HG03025 (cell line): ENCODE measurements around the gene PPM1E.
"Not testable (repeated sequence)": the region's sequence is repeated elsewhere in the genome, so short reads cannot be mapped to it uniquely, and the experiment has no call there.

ENCODE experiments used
- ATAC-seq: cut with Tn5 transposase; IDR thresholded peaks from one replicate; pipeline ENCODE4 v1.9.1; 2021; ENCODE audit warnings: mild to moderate bottlenecking, moderate library complexity; ENCODE audit not compliant: unreplicated experiment, low FRiP score

PPM1E gene

GRCh38 chr17:58837699-58838098, 82.0 kb downstream of the PPM1E start:
- ATAC-seq, result no peak

DNA sequence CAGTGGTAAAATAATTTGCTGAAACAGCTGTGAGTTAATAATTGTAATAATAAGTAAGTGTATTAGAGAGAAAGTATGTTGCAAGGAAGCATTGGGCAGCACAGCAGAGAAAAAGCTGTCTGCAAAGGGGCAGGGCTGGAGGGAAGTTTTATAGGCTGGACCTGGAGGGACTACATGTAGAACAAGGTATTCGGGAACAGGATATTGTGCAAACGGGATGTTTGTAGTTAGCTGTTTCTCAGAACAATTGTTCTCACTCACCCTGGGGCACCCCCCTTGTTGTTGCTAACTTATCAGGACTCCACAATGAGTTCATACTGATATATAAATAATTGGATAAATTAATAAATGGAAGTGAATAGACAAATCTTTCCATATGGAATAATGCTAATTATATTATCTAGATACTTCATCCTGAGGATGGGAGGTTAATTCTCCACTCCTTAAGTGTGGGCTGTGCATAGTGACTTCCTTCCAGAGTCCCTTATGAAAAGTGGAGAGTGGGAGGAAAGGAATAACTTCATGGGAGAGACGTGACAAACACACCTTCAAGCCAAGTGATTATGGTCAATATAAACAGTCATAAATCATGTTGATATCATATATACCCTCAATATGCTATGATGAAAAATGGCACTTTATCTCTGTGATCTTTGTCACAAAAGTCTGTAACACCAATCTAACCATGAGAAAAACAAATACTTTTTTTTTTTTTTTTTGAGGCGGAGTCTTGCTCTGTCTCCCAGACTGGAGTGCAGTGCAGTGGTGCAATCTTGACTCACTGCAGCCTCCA, 85.4 kb downstream of the PPM1E start:
- ATAC-seq, result no peak

DNA sequence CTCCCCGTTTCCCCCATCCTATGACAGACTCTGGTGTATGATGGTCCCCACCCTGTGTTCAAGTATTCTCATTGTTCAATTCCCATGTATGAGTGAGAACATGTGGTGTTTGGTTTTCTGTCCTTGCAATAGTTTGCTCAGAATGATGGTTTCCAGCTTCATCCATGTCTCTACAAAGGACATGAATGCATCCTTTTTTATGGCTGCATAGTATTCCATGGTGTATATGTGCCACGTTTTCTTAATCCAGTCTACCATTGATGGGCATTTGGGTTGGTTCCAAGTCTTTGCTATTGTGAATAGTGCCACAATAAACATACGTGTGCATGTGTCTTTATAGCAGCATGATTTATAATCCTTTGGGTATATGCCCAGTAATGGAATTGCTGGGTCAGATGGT, 90.8 kb downstream of the PPM1E start:
- not testable (repeated sequence) for ATAC-seq

DNA sequence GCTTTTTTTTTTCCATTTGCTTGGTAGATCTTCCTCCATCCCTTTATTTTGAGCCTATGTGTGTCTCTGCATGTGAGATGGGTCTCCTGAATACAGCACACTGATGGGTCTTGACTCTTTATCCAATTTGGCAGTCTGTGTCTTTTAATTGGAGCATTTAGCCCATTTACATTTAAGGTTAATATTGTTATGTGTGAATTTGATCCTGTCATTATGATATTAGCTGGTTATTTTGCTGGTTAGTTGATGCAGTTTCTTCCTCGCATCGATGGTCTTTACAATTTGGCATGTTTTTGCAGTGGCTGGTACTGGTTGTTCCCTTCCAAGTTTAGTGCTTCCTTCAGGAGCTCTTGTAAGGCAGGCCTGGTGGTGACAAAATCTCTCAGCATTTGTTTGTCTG, 94.5 kb downstream of the PPM1E start:
- not testable (repeated sequence) for ATAC-seq

DNA sequence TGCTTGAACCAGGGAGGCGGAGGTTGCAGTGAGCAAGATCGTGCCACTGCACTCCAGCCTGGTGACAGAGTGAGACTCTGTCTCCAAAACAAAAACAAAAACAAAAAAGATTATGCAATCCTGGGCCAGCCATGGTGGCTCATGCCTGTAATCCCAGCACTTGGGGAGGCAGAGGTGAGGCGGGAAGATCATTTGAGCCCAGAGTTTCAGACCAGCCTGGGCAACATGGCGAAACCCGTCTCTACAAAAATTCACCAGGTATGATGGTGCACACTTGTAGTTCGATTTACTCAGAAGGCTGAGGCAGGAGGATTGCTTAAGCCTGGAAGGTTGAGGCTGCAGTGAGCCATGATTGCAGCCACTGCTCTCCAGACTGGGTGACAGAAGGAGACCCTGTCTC, 109.6 kb downstream of the PPM1E start:
- ATAC-seq, result no peak

DNA sequence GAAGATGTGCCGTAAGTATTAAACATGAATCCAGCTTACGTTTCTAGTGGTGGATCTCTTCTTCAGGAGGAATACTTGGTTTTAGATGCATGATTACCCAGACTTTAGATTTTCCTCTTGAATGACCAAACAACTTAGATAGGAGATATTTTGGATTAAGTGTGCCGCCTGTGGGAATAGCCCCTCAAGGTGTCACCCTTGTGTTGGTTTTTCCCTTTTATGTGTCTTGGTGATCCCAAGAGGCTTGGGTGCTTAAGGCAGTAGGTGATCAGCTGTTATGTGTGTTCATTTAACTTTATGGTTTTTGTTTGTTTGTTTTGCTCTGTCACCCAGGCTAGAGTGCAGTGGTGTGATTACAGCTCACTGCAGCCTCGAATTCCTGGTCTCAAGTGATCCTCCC, 115.1 kb downstream of the PPM1E start:
- ATAC-seq, result no peak

DNA sequence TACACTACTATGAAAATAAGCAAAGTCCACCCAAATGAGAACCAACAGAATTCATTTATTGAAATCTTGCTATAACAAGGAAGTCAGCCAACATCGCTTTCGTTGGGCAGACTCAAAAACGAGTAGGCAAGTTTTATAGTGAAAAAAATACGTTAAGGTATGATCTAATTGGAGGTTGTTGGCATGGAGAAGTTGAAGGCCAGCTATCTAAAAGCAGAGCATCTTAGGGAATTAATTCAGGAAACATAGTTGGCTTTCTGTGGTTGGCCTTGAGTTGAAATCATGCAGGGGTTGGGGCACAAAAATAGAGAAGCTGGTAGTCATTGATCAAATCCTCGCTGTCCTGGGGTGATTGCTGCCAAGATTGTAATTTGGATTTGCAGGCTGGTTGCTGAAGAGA, 118.3 kb downstream of the PPM1E start:
- no peak for ATAC-seq

- ATAC-seq, result no peak
Measured at GRCh38 chr17:58875261-58875660, 119.6 kb downstream of the PPM1E start.

DNA sequence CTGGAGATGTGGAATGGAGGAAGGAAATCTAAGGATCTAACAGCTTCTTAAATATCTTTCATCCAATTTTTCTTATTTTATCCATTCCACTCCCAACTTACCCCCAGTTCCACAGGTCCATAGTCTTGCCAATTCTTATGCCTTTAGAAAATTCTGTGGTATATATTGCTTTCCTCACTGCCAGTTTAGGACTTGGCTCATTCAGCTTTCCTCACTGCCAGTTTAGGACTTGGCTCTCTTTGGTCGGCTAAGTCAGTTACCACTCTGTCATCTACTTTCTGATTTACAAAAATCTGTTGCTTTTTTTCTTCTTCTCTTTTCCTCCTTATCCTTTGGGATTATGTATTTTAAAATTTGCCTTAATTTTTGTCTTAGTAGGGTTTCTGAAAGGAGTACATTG, 128.5 kb downstream of the PPM1E start:
- ATAC-seq, result no peak

- ATAC-seq, result no peak
Measured at GRCh38 chr17:58886514-58886913, 130.9 kb downstream of the PPM1E start.

GRCh38 chr17:58889928-58890327, 134.3 kb downstream of the PPM1E start:
- ATAC-seq, result no peak

- ATAC-seq, result no peak
Measured at GRCh38 chr17:58899191-58899590, 143.5 kb downstream of the PPM1E start.

DNA sequence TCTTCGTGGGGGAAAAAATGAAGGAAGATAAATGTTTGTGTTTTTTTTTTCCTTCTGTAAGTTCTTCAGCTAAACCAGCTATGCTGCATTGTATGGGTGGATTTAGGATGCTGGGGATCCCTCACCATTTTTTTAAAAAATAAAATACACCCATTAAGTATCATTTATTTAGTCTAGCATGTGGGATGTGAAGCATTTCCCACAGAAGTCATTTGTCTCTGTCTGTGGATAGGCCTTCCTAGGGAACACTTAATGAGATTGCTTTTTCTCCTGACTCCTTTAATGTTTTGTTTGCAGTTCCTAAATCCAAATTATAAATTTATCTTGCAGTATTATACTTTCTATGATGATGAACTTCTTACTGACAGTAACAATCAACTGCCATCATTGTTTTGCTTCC, 146.7 kb downstream of the PPM1E start:
- ATAC-seq, result no peak

DNA sequence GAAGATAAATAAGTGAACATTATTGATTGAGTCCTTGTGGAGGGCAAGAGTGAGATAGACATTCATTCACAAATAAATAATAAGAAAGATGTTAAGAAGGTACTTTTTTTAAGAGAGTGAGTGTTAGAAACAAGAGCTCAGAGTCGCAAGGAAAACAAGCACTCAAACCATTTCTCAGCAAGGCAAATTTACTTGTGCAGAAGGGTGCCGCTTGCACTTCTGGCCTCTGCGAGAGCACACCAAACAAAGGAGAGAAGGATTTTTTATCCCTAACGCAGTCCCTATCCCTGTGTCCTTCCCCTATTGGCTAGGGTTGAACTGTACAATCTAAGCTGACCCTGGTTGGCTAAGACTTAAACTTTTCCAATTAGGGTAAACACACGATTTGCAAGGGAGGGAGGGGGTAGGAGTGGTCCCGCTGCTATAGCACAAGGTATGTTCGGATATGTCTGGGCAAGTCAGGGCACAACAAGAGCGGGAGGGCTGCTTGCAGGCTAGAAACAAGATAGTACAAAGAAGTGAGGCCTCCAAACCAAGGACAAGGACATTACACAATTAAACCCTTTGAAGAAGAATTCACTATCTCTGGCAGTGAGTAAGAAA, 156.2 kb downstream of the PPM1E start:
- ATAC-seq, result no peak

- ATAC-seq, result no peak
Measured at GRCh38 chr17:58913552-58913951, 157.9 kb downstream of the PPM1E start.

- ATAC-seq, result no peak
Measured at GRCh38 chr17:58913971-58914769, 158.5 kb downstream of the PPM1E start.

GRCh38 chr17:58917228-58917627, 161.6 kb downstream of the PPM1E start:
- no peak for ATAC-seq

DNA sequence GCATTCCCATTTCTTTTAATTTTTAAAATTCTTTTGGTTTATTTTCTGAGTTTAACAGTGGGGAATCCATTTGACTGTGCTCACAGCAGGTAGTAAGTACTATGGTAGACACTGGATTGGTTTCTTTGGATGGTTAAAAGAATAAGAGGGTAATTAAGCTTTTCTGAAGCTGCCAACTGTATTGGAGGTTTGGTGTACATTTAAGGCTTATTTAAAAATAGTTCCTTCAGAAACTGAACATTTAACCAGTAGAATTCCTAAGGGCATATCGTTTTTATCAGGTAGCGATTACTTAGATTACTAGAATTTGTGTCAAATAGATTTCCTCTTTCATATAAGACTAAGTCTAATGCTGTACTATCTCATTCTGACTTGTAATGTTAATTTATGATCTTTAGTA, 162.4 kb downstream of the PPM1E start:
- ATAC-seq, result no peak

DNA sequence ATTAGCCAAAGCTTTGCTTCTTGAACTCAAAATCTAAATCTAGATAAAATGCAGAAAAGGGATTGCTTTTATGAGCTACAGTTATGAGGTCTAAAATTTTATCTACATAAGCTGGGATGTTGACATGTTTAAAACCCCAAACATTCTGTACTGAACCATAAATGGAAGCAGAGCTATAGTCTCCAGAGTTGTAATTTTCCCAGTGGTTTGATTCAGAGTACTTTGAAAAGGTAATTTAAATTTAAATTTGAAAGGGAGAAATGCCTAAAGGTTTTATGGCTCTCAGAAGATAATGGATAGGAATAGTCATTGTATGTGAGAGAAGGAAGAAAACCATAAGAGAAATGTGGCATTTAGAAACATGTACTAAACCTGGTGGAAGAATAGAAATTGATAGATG, 163.2 kb downstream of the PPM1E start:
- no peak for ATAC-seq

DNA sequence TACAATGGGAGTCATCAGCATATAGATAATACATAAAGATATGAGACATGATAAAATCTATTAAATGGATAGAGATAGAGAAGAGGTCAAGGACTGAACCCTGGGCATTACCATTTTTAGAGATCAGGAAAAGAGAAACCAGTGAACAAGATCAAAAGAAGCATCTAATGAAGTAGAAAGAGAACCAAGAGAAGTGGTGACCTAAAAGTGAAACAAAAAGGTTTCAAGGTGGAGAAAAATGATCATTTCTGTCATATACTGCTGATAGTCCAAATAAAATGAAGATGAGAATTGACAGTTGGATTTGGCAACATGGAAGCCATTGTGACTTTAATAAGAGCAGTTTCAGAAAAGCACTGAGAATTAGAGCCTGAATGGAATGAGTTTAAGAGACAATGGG, 165.1 kb downstream of the PPM1E start:
- ATAC-seq, result no peak

DNA sequence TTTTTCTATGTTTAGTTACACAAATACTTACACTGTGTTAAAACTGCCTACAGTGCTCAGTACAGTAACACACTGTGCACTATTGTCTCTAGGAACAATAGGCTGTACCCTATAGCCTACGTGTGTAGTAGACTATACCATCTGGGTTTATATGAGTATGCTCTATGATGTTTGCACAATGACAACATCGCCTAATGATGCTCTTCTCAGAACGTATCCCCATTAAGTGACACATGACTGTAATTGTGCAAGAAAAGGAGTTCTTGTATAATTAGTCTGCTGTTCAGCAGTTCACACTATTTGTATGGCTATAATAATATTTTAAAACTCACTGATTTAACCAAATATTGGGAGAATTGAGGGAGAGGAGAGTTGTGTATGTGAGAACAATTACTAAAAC, 177.3 kb downstream of the PPM1E start:
- no peak for ATAC-seq

- ATAC-seq, result no peak
Measured at GRCh38 chr17:58936295-58936694, 180.6 kb downstream of the PPM1E start.
